Fibroblast of the aortic adventitia (primary cell): Measurements from ENCODE around the gene GAPDH. TPM values are rescaled to one million over a fixed set of nuclear protein-coding genes. Genes with fewer than 3 reads are reported as not detected.

Source experiments
- DNase-seq: peaks from one replicate; pipeline ENCODE4 v3.0.0-alpha.2; 2010; ENCODE audit warnings: low read depth
- H3K4me3 ChIP-seq: 2 replicates; pipeline ENCODE4 v1.5.1; 2011; ENCODE audit warnings: low read depth, mild to moderate bottlenecking, control low read depth, low read length, moderate library complexity
- total RNA-seq: library from RNA; depleted of rRNA; stranded (reverse); fragments of >200 nt; gene quantifications from 2 replicates; pipeline ENCODE4 v1.2.3, GENCODE V29; 2012; ENCODE audit warnings: low replicate concordance
- TF ChIP-seq, protein P1 (sequence below): IDR thresholded peaks from 2 replicates; pipeline ENCODE4 v1.5.1; 2011; ENCODE audit warnings: mild to moderate bottlenecking, low read length, control low read depth, inconsistent platforms; ENCODE audit not compliant: insufficient read depth

GAPDH gene
- total RNA-seq, 1 donor = 5,776 TPM

DNA sequence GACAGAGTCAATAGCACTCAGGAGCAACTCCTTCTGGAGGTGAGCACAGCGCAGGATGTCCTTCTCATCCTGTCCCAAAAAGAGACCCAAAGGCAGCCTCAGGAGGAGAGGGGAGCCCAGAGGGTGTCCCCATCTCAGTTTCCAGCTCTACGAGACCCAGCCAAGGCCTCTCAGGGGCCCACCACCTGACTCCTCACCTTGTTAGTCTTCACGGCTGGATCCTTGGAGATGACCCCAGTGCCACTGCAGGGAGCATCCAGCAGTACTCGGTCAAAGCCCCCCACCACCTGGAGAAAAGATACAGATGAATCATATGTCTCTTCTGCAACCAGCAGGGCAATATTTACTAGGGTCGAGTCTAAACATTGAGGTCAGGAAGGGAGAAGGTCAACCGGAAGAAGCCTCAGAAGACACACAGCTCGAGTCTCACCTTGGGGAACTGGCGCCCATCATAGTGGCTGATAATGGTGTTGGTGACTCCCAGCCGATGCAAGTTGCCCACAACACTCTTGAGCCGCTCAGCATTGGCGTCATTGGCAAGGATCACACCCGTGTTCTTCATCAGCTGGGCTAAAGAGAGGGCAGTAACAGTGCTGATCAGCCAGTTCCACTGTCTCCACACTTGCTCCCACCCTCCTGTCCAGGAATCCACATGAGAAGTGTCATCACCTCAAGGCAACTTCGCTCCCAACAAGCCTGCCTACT, 26.3 kb downstream of the GAPDH start:
- TF ChIP-seq, protein P1, sequence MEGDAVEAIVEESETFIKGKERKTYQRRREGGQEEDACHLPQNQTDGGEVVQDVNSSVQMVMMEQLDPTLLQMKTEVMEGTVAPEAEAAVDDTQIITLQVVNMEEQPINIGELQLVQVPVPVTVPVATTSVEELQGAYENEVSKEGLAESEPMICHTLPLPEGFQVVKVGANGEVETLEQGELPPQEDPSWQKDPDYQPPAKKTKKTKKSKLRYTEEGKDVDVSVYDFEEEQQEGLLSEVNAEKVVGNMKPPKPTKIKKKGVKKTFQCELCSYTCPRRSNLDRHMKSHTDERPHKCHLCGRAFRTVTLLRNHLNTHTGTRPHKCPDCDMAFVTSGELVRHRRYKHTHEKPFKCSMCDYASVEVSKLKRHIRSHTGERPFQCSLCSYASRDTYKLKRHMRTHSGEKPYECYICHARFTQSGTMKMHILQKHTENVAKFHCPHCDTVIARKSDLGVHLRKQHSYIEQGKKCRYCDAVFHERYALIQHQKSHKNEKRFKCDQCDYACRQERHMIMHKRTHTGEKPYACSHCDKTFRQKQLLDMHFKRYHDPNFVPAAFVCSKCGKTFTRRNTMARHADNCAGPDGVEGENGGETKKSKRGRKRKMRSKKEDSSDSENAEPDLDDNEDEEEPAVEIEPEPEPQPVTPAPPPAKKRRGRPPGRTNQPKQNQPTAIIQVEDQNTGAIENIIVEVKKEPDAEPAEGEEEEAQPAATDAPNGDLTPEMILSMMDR = no peak
- no peak for DNase-seq
- no peak overlapping the region for H3K4me3 ChIP-seq

GRCh38 chr12:6562881-6563280, 28.6 kb downstream of the GAPDH start:
- TF ChIP-seq, protein P1 = no peak
- H3K4me3 ChIP-seq = no peak overlapping the region
- no peak for DNase-seq

- DNase-seq = peak; percentile 59
- TF ChIP-seq, protein P1 = peak; percentile 79
- H3K4me3 ChIP-seq = no peak overlapping the region
Measured at GRCh38 chr12:6563448-6564050, 29.2 kb downstream of the GAPDH start.

DNA sequence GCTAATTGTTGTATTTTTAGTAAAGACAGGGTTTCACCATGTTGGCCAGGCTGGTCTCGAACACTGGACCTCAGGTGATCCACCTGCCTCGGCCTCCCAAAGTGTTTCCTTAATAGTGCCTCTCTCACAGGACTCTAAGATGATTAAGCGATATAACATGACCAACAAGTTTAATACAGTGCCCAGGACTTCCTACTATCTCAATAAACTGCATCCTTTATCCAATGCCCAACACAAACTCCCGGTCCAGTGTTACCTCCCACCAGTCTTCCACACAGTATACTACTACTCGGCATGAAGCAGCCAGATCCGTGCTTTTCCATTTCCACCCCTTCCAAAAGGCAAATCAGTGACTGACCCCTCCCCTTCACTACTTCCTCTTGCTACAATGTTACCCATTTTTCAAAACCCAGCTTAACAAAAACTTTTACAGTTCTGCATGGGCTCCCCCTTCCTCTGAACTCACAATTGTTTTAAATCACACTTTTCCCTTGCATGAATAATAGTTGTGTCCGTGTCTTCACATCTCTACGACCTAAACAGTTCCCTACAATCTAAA, 32.9 kb downstream of the GAPDH start:
- TF ChIP-seq, protein P1 = no peak
- H3K4me3 ChIP-seq = peak overlapping the region; percentile 97
- DNase-seq = peak; percentile 25

DNA sequence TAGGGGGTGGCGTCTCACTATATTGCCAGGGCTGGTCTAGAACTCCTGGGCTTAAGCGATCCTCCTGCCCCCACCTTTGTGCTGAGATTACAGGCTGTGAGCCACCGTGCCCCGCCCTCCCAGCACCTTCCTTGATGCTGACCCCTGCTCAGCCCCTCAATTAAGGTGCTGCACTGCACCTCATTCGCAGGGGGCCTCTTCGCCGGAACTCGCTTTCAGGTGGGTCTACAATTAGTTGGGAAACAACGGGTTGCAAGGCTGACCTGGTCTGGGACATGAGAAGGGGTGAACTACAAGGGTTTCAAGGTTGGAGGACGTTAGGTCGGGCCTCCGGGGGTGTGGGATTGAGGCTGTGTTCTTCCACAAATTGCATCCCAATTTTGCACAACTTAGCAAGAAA, 35.0 kb downstream of the GAPDH start:
- H3K4me3 ChIP-seq = no peak overlapping the region
- DNase-seq = no peak
- TF ChIP-seq, protein P1 = no peak

GRCh38 chr12:6569786-6570185, 35.5 kb downstream of the GAPDH start:
- TF ChIP-seq, protein P1 = no peak
- DNase-seq = no peak
- H3K4me3 ChIP-seq = no peak overlapping the region
